ENCODE results near the gene FOXL2. TPM values are rescaled to one million over a fixed set of nuclear protein-coding genes. Genes with fewer than 3 reads are reported as not detected.

The FOXL2 gene
- total RNA-seq = not detected
- long read RNA-seq = 0 reads

DNA sequence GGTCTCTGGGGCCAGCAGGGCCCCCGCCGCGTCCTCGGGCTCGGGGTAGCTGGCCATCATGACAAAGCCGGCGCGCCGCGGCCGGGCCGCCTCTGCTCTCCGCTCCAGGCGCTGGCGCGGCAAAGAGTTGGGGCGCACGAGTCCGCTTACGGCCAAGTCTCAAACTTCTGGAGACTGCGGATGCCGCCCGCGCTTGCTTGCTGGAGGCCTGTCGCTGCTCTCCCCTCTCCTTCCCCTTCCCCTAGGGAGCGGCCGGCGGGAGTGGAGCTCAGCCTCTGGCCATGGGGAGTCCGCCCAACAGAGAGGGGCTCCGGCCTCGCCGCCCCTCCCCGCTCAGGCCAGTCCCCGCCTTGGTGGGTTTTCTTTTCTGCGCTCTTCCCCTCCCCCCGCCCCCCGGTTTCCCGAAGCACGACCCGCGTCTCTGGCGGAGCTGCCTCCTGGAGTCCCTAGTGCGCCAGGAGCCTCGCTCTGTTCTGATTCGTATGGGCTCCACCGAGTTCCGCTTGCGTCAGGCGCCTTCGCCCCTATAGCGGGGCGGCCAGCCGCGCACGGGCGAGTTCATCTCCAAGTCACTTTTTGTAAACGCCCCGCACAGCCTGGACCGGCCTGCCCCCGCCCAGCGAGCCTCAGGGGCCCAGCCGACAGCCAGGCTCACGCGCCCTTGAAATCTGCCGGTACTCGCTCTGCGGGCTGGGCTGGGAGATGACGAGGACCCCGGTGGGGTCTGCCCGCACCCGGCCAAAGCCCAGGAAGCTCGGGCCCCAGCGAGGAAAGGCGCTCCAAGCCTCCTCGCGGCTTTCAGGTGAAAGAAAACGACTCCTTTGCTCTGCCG is at the start of gene FOXL2, which contains the start of gene FOXL2NB:
FOXL2 (minus strand) TSS at position 475 of the 832 bp plus-strand sequence; CDS start at position 60, 415 bp downstream.
FOXL2NB (plus strand) TSS at position 555 of the 832 bp plus-strand sequence; CDS start at position 703, 148 bp downstream.
- intact Hi-C loops (cut with DNase I) = loop anchor here (10.0 kb wide), 1 partner anchor 158 kb away; no protein-coding TSS in a partner anchor
- DNase-seq (ENCODE audit: missing footprints) (no peak), ATAC-seq (no peak)

DNA sequence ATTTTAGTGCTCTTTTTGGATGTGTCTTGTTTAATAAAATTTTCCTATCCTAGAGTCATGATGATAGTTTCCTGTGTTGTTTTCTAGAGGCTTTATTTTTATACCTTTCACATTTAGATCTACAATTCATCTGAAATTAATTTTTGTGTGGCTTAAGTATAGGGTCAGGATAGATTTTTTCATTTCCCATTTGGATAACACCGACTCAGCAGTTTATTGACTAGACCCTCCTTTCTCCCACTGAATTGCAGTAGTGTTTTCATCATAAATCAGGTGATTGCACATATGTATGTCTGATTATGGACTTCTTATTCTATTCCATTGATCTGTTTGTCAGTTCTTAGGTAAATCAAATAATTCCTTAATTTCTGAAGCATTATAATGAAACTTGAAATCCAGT is 48.8 kb upstream of the FOXL2 start:
- no peak for ATAC-seq
- intact Hi-C loops (cut with DNase I) = no loop called here
- no peak for DNase-seq (ENCODE audit: missing footprints)

DNA sequence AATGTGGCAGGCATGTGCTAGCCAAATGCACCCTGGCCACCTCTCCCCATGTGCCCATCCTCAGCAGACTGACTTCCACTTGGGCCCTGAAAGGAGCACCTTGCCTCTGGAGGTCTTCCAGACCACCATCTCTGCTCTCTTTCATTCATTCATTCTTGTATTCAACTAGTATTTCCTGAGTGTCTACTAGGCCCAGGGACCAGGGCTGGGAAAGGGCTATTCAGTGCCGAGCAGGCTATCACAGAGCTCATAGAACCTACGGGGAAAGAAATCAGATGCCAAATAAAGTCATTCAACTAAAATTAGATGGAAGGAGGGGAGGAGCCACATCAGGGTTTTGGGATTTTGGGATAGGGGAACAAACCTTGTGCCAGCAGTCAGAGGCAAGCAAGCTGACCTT is 40.2 kb upstream of the FOXL2 start:
- intact Hi-C loops (cut with DNase I) = no loop called here
- no peak for DNase-seq (ENCODE audit: missing footprints)
- ATAC-seq = no peak

DNA sequence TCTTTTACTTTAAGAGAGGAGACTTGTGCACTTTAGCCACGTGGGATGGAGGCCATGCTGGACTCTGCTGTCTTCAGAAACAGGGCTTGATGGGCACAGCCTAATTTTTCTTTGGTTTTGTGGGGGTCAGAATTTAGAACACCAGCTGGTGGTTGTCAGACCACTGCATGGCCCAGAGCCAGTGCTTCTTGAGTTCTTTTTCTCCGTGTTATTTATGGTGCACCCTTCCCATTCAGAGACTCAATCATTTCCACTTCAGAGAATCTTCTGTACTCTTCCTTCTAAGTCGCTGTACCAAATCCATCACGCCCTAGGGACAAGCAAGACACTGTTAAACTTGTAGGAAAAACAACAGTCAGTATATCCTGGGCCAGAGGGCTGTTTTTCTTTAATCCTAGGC is 39.0 kb upstream of the FOXL2 start:
- no peak for ATAC-seq
- intact Hi-C loops (cut with DNase I) = no loop called here
- no peak for DNase-seq (ENCODE audit: missing footprints)

DNA sequence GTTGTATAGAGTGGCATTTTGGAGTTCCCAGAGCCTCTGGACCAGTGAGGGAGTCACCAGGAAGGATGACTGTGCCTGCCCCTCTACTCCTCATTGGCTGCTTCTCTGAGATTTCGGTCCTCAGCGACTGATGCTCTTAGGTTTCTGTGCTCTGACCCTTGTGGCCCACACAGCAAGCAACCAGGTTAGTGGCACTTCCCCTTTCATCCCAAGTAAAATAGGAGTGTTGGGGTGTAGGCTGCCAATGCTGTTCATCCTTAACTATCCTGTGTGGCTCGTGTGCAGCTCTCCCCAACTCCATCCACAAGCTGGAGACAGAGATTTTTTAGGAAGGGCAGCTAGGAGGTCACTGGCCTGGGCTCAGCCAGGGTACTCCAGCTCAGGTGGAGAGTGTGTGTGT is 37.9 kb upstream of the FOXL2 start:
- no peak for ATAC-seq
- DNase-seq (ENCODE audit: missing footprints) = no peak
- intact Hi-C loops (cut with DNase I) = no loop called here

DNA sequence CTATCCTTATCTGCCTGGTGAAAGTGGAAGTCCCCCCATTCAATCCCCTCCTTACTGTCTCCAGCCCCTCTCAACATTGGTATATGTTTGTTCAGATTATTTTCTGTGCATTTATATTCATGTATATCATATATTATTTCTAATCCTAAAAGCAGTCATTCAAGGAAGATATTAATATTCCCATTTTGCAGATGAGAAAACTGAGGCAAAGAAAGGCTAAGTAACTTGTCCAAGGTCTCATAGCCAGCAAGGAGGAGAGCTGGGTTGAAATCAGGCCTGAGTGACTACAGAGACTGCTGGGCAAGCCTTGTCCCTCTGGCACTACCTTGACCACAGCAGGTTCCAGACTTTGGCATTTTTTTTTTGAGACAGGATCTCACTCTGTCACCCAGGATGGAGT is 29.1 kb upstream of the FOXL2 start:
- DNase-seq (ENCODE audit: missing footprints) (no peak), ATAC-seq (no peak)
- intact Hi-C loops (cut with DNase I) = no loop called here

DNA sequence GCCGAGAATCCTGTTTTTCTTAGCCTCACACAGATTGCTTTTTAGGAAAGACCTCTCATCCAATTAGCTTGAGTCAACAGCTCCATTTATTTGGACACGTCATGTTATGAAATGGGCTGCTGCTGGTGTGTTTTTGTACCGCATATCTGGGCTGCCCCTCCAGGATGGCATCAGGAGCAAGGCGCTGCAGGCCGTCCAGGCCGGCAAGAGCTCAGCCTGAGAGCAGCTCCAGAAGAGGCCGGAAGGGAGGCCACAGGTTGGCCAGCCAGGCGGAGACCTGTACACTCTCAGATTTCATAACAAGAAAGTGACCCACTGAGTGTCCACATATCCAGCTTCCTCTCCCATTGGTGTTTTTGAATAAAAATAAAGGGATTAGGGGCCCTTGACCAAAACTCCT is 28.4 kb upstream of the FOXL2 start:
- no peak for DNase-seq (ENCODE audit: missing footprints)
- no peak for ATAC-seq
- intact Hi-C loops (cut with DNase I) = no loop called here

DNA sequence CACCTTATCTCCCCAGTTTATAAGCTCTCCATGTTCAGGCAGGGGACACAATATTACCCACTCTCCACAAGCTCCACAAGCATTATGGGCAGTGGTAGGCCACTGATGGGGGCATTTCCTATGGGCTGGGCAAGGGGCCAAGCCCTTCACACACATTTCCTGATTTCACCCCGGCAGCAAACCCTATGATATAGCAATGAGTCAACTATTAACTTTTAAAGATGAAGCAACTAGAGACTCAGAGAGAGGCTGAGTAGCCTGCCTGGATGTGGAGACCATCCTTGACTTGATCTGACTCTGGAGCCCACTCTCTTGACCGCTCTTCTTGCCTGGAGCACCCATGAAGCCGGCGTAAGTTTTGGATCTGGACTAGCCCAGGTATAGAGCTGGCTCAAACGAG is 27.5 kb upstream of the FOXL2 start:
- intact Hi-C loops (cut with DNase I) = no loop called here
- DNase-seq (ENCODE audit: missing footprints) (no peak), ATAC-seq (no peak)

DNA sequence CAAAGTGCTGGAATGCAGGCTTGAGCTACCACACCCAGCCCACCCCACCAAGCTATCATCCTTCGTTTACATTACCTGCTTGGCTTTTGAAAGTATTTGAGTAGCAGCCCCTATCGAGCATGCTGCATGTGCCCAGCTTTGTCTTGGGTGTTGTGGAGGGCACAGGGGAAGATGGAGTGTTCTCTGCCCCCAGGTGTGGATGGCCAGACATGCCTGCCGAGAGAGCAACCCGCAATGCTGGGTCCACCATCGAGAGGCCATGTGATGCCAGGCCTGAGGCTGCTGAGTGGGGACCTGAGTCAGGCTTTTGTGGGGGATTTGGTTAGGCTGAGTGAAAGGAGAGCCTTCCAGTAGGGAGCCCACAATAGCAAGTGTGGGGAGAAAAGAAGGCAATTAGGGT is 26.0 kb upstream of the FOXL2 start:
- intact Hi-C loops (cut with DNase I) = no loop called here
- no peak for ATAC-seq
- no peak for DNase-seq (ENCODE audit: missing footprints)

DNA sequence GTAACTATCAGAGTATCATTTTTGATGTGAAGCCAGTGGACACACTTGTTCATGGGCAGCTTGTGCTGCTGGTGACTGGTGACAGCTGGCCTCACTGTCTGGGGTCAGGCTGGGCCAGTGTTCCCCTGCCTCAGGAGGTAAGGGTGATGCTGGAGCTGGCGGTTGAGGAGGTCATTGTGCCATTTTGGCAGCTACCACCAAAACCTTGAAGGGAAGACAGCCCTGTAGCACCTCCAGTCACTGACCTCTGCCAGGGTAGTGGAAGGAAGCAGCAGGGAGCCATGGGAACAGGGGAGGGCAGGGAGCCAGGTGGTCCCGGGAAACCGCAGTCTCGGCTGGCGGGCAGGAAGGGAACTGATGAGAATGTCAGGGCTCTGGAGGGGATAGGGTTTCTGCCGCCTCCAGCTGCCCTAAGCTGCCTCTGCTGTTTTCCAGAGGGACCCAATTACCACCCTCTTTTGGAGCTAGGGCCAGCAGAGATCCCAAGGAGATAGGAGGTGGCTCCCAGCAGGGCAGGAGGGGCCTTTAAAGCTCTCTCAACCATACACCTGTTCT is 24.9 kb upstream of the FOXL2 start:
- no peak for ATAC-seq
- intact Hi-C loops (cut with DNase I) = no loop called here
- no peak for DNase-seq (ENCODE audit: missing footprints)

DNA sequence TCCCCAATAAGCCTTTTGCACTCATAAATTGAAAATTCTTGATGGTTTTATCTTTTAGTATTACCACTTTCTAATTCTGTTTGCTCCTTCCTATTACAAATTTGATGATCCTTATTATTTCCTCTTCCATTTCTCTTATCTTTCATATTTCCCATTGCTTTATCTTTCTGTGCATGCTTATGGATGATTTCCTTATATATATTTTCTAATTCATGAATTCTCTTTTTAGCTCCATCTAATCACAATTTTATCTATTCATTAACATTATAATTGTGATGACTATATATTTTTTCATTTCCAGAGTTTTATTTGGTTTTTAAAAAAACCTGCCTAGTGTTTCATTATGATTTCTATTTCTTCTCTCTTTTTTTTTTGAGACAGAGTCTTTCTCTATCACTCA is 18.0 kb upstream of the FOXL2 start:
- intact Hi-C loops (cut with DNase I) = no loop called here
- DNase-seq (ENCODE audit: missing footprints) (no peak), ATAC-seq (no peak)

DNA sequence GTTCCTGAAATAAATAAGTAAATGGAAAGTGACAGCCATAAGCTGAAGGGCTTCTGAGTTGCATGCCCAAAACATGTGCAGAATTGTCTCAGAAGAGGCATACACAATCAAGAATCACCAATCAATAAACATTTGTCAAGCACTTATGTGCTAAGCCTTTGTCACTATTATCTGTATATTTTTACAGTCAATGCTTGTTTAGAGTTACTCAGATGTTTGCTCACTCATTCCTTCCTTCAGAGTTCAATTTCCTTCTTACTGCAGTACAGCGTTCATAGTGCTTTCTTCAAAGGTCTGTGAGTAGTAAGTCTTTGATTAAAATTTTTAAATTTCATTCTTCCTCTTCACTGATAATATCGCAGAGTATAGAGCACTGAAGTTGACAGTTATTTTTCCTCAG is 17.3 kb upstream of the FOXL2 start:
- no peak for ATAC-seq
- intact Hi-C loops (cut with DNase I) = no loop called here
- DNase-seq (ENCODE audit: missing footprints) = no peak

DNA sequence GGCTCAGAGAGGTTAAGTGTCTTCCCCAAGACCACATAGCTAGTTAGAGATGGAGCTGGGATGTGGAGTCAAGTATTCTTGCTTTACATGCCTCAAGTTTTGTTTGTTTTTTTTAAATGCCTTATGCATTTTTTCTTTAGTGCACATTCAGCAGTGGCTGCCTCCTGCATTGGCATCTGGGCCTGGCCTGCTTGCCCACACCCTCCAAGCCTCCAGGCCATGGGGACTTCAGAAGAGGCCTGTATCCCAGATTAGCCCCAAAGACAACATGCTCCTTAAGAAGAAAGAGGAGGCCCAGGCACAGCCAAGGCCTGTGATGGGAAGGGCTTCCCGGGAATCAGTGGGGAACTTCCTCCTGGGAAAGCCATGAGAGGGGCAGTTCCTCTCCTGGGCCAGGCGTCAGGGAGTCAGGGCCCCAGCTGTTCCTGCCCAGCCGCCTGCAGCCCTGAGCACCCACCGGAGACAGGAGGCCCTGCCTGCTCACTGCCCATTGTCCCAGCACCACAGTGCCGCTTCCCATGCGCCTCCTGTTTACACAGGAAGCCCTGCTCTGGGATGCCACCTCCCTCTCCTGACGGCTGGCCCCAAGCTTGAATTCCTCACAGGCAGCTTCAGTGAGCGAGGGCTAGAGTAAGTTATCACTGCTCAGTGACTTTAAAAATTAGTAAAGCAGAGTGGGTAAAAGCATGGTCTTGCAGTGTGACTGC is 16.1 kb upstream of the FOXL2 start:
- no peak for ATAC-seq
- intact Hi-C loops (cut with DNase I) = no loop called here
- no peak for DNase-seq (ENCODE audit: missing footprints)

DNA sequence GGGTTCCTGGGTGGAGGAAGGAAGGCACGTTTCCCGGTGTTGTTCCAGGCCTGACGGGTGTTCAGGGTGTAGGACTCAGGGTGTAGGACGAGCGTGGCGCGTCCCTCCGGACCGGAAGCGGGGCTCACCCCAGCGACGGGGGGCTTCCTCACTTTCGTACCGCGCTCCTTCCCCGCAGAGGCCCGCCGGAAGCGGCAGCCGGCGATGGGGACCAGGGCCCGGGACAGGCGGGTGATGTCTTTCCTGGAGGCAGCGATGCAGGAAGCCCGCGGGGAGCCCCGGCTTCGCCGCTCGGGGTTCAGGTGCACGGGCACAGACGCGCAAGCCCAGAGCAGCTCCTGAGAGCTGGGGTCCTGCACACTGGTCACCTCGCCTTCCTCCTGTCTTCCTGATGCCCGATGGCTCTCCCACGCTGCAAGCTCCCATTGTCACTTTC is 13.5 kb upstream of the FOXL2 start:
- DNase-seq (ENCODE audit: missing footprints) = no peak
- ATAC-seq = no peak
- intact Hi-C loops (cut with DNase I) = no loop called here

DNA sequence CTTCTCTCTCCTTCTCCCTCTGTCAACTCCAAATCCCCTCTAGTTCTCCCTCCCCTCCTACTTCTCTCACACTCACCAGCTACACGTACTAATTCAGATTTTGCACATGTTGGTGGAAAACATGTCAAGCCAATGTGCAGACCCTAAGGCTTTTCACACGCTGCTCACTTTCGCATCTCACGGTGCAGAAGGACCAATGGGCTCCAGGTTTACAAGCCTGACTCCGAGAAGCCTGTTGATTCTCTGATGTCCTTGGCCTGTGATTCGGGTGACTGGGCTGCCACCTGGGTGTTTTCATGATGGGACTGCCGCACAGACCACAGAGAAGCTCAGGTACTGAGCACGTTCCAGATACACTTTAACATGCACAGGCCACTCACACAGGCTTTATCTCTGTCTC is 3.8 kb upstream of the FOXL2 start:
- ATAC-seq (no peak), DNase-seq (ENCODE audit: missing footprints) (no peak)
- intact Hi-C loops (cut with DNase I) = no loop called here

DNA sequence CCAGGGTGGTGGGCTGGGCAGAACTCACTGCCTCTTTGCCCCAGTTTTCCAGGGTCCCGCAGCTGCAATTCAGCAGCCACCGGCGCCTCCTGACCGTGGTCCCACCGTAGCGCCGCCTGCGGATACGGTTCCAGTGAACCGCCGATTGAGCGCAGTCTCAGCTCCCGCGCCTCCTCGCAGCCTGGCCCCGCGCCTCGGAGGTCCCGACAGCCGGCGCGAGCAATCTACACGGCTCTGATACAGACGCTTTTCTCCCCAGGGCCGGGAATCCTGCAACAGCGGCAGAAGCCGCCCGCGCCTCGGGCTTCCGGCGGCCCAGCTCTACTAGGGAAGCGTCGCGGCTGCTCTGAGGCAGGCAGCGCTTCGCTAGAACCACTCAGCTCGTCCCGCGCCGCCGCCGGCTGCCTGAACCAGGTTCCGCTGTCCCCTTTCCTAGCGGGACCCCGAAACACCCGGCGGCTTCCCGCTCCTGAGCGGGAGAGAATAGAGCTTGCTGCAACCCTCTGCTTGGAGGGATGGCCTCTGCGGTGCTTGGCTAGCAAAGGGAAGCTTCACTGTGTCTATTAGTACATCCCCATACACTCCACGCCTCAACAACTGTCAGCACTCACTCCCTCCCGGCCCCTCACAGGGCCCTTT is 3.2 kb upstream of the FOXL2 start:
- ATAC-seq (peak; percentile 43), DNase-seq (ENCODE audit: missing footprints) (no peak)
- intact Hi-C loops (cut with DNase I) = no loop called here

DNA sequence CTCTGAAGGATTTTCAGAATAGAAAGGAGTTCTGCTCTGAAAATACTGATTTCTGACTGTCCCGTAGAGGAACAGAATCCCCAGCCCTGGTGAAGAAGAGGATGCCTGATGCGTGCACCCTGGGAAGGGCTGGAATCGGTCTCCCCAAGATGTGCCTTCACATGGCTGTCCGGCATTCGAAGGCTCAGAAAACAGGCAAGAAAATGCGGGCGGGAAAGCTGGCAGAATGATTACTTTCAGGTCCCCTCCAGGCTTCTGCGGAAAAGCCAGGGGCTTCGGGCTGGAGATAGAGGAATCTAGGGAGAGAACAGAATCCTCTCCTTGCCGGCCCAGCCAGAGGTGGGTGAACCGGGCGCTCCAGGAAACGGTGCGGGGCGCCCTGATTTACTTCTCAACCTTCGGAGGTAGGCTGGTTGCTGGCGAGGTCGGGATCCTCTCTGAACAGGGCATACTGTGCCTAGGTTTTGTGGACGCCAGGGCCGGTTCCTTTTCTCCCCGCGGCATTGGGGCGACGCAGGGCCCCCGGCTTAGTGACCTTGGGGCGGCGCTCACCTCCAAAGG is 2.6 kb upstream of the FOXL2 start:
- no peak for ATAC-seq
- intact Hi-C loops (cut with DNase I) = loop anchor here (10.0 kb wide), 1 partner anchor 155 kb away; no protein-coding TSS in a partner anchor

DNA sequence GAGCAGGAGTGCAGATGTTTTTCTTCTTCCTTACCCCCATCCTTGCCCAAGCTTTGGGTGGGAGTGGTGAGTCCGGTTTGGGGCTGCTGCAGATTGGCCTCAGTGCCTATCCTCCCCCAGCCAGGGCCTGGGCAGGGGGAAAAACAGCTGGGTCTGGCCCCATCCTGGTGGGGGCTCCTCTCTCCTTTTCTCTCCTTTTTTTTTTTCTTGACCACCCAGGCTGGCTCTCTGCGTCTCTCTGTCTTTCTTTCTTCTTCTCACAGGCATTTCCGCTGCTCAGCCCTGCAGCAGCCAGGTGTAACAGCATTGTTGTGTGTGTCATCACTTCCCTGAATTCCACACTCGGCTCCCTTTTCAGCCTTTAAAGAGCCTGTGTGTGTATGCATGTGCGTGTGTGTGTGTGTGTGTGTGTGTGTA is 2.1 kb upstream of the FOXL2 start:
- ATAC-seq (no peak), DNase-seq (ENCODE audit: missing footprints) (no peak)
- intact Hi-C loops (cut with DNase I) = loop anchor here (10.0 kb wide), 1 partner anchor 156 kb away; no protein-coding TSS in a partner anchor

More for the DNA sequence above, 2.6 kb upstream of the FOXL2 start:
- DNase-seq (ENCODE audit: missing footprints) = no peak

Data from Right ventricle myocardium inferior (tissue), 1 donor.